CD1c-positive myeloid dendritic cell (primary cell): ENCODE measurements around the gene KLHL22.
"Not testable (repeated sequence)": the region's sequence is repeated elsewhere in the genome, so short reads cannot be mapped to it uniquely, and the experiment has no call there.

Source experiments
- DNase-seq: peaks from one replicate; pipeline ENCODE4 v3.0.0-alpha.2; 2016; ENCODE audit errors: extremely low spot score

Gene KLHL22

GRCh38 chr22:20523086-20523983 is 27.7 kb upstream of the KLHL22 start:
- DNase-seq, result peak; percentile 17

GRCh38 chr22:20522134-20523004 is 26.8 kb upstream of the KLHL22 start:
- no peak for DNase-seq

GRCh38 chr22:20520093-20520511 is 24.5 kb upstream of the KLHL22 start:
- peak; percentile 26 for DNase-seq

- no peak for DNase-seq
Measured at GRCh38 chr22:20519558-20519957, 24.0 kb upstream of the KLHL22 start.

- DNase-seq, result no peak
Measured at GRCh38 chr22:20517841-20518592, 22.4 kb upstream of the KLHL22 start.

- DNase-seq, result no peak
Measured at GRCh38 chr22:20517422-20517821, 21.8 kb upstream of the KLHL22 start.

GRCh38 chr22:20516399-20516798 is 20.8 kb upstream of the KLHL22 start:
- no peak for DNase-seq

- peak; percentile 55 for DNase-seq
Measured at GRCh38 chr22:20514658-20515406, 19.2 kb upstream of the KLHL22 start.

GRCh38 chr22:20511578-20512229 is 16.1 kb upstream of the KLHL22 start:
- no peak for DNase-seq

GRCh38 chr22:20510811-20511577 is 15.4 kb upstream of the KLHL22 start:
- peak; percentile 35 for DNase-seq

GRCh38 chr22:20509344-20510047 is 13.9 kb upstream of the KLHL22 start:
- peak; percentile 90 for DNase-seq

- no peak for DNase-seq
Measured at GRCh38 chr22:20508815-20509271, 13.2 kb upstream of the KLHL22 start.

GRCh38 chr22:20508067-20508755 is 12.6 kb upstream of the KLHL22 start:
- DNase-seq, result not testable (repeated sequence)

- peak; percentile 95 for DNase-seq
Measured at GRCh38 chr22:20507253-20508066, 11.9 kb upstream of the KLHL22 start, which contains the start of gene MED15. Gene MED15 (plus strand): TSS chr22:20507610. CDS start chr22:20507679, 69 bp downstream.

GRCh38 chr22:20506543-20507252 is 11.1 kb upstream of the KLHL22 start:
- no peak for DNase-seq

GRCh38 chr22:20504293-20504922 is 8.8 kb upstream of the KLHL22 start:
- DNase-seq, result not testable (repeated sequence)
